GM19025 (cell line): ENCODE results near the gene B3GNT3.
A peak's percentile ranks its signal among the peaks of the same experiment; 100 is the strongest.
"Not testable (repeated sequence)": the region's sequence is repeated elsewhere in the genome, so short reads cannot be mapped to it uniquely, and the experiment has no call there.

Experiments used
- ATAC-seq: cut with Tn5 transposase; IDR thresholded peaks from one replicate; pipeline ENCODE4 v1.9.1; 2021; ENCODE audit warnings: mild to moderate bottlenecking, low read depth, moderate library complexity; ENCODE audit not compliant: unreplicated experiment

B3GNT3 gene

DNA sequence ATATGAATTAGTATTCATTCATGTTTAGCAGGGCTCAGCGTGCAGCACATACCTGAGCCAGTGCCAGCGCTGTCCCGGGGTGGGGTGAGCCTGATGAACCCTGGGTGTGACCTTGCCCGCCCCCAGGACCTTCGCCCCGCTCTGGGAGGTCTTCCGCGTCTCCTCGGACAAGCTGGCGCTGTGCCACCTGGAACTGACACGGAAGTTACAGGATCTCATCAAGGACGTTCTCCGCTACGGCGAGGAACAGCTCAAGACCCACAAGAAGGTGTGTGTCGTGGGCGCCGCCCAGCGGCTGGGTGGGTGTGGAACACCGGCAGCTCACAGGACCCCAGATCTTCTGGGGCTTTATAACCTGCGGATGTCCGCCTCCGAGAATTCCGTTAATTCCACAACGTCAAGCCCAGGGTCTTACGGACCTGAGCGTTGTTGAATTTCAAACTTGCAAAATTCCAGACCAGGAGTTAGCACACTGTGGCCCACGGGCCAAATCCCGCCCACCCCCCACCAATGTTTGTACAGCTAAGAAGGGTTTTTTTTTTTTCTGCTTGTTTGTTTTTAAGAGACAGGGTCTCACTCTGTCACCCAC, 28.3 kb upstream of the B3GNT3 start:
- ATAC-seq, result no peak

DNA sequence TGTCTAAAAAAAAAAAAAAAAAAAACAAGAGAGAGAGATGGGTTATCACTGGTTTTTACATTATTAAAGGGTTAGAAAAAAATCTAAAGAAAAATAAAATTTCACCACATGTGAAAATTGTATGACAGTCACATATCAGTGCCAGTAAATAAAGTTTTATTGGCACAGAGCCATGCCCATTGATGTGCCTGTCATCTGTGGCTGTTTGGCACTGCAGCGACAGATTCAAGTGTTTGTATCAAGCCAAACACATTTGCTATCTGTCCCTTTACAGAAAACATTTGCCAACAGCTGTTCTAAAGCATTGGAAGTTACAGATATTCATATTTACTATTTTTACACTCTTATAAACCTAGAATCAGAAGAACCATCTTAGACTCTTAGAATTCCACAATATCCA, 27.4 kb upstream of the B3GNT3 start:
- no peak for ATAC-seq

DNA sequence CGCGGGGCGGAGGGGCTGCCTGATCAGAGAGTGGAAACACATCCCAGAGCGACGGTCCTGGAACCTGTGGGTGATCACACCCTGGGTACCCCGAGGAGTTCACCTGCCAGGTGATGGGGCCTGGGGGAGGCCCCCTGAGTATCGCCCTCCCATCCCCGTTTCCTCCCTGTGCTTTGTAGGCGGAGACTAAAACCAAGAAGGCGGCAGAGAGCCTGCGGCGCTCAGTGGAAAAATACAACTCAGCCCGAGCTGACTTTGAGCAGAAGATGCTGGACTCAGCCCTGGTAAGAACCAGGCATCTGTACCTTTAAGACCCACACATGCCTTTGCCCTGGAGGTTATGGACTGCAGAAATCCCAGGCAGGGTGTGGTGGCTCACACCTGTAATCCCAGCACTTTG, 24.3 kb upstream of the B3GNT3 start:
- ATAC-seq, result no peak

DNA sequence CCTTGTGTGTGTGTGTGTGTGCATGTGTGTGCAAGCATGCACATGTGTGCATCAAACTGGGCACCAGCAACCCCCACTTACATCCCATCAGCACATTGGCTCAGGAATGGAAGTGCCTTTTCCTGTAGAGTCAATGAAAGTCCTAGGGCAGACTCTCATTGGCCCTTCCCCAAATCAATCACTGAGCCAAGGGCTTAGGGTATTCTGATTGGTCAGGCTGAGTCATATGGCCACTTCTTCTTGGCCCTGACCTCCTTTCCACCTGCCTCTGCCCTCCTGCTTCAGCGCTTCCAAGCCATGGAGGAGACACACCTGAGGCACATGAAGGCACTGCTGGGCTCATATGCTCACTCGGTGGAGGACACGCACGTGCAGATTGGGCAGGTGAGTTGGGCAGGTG, 22.8 kb upstream of the B3GNT3 start:
- no peak for ATAC-seq

DNA sequence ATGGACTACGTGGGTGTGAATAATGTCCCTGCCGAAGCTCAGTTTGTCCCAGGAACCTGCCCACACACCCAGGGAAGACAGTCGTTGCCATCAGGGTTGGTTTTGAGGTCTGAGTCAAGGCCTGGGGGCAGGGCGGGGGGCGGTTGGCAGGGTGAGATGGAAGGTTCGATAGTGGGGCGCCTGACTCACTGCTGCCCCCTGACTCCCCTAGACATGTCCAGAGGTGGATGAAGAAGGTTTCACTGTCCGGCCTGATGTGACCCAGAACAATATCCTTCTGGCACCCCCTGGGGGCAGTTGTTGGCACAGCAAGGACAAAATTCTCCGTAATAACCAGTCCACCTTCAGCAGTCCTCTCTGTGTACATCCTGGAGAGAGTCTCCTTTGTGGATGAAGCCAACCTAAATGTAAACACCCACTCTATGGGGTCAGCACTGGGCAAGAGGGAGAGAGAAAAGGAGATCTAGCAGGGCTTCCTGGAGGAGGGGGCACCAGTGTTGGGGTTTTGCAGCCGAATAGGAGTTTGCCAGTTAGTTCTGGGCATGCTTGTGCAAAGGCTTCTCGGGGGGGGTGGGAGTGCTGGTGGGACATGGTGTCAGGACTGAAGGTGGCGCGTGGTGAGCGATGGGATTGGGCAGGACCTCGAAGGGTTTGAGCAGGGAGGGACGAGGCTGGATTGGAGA, 19.6 kb upstream of the B3GNT3 start:
- ATAC-seq, result no peak

DNA sequence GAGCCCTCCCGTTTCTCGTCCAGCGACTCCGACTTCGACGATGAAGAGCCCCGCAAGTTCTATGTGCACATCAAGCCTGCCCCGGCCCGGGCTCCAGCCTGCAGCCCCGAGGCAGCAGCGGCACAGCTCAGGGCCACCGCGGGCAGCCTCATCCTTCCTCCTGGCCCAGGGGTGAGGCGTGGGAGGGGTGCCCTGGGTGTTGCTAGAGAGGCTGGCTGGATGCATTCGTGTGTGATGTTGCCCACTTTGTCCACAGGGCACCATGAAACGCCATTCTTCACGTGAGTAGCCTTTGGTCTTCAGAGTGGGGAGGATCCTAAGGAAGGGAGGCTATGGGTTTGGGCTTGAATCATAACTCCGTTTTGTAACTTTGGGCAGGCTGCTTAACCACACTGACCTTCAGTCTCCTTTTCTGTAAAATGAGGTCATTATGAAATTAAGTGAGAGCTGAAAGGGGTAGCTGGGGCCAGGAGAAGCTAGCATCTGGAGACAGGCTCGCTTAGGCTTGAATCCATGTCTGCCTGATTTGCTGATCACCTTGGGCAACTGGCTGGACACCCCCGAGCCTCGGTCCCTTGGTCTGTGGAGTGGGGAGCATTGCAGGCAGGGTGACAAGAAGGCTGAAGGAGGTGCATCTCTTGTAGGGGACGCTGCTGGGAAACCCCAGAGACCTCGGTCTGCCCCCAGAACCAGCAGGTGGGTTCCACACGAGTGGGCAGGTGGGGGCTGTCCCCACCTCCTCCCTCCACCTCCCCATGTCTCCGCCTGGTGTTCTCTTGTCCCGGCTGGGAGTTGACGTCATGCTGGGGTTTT, 18.7 kb upstream of the B3GNT3 start:
- peak; percentile 76 for ATAC-seq

DNA sequence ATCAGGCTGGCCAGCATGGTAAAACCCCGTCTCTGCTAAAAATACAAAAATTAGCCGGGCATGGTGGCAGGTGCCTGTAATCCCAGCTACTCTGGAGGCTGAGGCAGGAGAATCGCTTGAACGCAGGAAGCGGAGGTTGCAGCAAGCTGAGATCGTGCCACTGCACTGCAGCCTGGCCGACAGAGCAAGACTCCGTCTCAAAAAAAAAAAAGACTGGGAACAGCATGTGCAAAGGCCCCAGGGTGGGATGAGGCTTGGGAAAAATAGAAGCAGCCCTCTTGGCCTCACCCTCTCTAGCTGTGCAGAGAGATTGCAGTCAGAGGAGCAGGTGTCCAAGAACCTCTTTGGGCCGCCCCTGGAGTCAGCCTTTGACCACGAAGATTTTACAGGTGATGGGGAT, 17.1 kb upstream of the B3GNT3 start:
- ATAC-seq, result not testable (repeated sequence)

DNA sequence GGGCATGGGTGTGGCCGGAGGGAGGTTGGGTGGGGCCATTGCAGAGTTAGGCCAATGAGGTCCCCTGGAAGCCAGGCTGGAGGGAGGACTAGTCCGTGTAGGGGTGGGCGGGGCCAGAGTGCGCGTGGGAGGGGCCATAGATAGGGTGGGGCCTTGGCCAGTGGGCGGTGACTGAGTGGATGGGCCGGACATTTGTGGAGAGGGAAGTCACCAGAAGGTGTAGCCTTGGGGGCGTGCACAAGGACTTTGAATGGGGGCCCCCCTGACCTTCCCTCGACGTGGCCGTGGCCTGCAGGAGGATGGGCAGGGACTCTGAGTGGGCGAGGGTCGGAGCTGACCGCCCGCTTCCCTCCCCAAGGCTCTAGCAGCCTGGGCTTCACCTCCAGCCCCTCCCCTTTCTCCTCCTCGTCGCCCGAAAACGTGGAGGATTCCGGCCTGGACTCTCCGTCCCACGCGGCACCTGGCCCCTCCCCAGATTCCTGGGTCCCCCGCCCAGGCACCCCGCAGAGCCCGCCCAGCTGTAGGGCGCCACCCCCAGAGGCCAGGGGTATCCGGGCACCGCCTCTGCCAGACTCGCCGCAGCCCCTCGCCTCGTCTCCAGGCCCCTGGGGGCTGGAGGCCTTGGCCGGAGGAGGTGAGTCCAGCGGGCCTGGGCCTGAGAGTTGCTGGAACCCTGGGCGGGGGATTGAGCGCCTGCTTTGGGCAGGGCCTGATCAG, 16.5 kb upstream of the B3GNT3 start:
- ATAC-seq, result no peak

DNA sequence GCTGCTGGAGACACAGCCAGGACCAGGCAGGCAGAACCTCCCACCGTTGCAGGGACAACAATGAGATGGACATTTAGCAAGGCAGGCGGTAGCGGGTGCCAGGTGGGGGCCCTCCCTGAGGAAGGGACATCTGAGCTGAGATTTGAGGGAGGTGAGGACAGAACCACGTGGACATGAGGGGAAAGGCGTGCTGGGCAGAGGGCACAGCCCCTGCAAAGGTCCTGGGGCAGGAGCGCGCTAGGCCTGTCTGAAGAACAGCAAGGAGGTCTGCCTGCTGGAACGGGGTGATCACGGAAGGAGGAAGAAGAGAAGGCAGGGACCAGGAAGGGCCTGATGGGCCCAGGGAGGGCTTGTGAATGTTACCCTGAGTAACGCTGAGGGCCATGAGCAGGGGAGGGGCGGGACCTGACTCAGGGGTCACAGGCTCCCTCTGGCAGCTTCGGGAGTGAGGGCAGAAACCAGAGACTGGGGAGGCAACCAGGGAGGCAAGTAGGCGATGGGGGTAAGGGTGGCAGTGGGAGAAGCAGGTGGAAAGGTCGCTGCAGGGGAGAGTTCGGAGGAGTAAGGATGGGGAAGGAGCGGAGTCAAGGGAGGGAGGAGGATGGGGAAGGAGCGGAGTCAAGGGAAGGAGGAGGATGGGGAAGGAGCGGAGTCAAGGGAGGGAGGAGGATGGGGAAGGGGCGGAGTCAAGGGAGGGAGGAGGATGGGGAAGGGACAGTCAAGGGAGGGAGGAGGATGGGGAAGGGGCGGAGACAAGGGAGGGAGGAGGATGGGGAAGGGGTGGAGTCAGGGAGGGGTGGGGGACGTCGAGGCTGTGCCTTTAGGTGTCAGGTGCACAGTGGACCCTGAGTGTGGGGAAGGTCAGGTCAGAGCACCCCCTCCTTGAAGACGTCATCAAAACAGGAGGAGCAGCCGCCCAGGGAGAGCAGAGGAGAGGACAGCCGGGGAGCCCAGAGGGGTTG, 15.7 kb upstream of the B3GNT3 start:
- ATAC-seq, result no peak

DNA sequence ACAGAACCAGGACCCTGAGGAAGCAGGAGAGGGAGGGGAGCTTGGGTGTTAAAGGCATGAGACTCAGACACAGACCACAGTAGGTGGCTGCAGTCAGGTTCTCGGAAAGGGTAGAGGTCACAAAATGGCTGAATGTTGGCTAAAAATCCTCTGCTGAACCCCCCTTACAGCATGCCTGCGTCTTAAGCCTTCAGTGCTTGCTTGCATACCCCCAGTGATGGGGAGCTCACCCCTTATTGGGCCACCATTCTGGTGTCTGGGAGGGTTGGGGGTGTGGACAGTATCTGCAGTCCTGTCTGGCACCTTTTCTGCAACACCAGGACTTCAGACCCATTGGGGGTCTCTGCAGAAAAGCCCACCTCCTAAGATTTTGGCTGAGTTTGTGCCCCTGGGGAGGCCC, 14.2 kb upstream of the B3GNT3 start:
- no peak for ATAC-seq

DNA sequence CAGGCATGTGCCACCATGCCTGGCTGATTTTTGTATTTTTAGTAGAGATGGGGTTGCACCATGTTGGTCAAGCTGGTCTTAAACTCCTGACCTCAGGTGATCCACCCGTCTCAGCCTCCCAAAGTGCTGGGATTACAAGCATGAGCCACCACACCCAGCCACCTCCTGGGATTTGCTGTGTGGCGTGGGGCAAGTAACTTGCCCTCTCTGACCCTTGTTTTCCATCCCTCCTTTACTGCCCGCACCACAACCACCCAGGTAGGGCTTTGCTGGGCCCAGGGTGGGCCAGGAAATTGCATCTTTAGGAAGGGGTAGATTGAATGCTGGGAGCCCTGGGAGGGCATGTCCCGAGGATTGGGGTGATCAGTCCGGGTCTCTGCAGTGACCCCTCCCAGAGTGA, 11.2 kb upstream of the B3GNT3 start:
- ATAC-seq, result not testable (repeated sequence)

DNA sequence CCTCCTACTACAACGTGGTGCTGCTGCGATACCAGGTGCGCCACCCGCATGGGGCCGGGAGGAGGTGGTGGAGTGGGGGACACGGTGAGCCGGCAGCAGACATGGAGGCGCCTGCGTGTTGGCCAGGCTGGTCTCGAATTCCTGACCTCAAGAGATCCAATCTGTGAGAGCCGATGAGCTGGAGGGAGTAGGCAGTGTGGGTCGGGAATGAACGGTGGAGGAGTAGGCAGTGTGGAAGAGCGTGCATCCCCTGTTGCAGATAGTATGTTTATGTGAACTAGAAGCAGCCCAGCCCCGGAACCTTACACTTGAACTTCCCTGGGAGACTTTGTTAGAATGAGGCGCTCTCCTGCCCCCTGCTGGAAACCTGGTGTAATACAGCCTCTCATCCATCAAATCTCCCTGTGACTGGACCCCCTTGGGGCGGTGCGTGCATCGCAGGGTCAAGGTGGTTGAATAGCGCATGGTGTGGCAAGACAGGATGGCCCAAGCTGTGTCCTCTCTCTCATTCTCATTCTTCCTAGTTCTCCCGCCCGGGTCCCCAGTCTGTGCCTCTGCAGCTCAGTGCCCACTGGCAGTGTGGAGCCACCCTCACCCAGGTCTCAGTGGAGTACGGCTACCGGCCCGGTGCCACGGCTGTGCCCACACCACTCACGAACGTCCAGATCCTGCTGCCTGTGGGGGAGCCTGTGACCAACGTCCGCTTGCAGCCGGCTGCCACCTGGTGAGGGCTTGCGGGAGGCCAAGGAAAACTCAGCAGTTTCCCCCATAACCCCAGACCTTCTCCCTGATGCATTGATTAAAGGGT, 10.5 kb upstream of the B3GNT3 start:
- ATAC-seq, result no peak

DNA sequence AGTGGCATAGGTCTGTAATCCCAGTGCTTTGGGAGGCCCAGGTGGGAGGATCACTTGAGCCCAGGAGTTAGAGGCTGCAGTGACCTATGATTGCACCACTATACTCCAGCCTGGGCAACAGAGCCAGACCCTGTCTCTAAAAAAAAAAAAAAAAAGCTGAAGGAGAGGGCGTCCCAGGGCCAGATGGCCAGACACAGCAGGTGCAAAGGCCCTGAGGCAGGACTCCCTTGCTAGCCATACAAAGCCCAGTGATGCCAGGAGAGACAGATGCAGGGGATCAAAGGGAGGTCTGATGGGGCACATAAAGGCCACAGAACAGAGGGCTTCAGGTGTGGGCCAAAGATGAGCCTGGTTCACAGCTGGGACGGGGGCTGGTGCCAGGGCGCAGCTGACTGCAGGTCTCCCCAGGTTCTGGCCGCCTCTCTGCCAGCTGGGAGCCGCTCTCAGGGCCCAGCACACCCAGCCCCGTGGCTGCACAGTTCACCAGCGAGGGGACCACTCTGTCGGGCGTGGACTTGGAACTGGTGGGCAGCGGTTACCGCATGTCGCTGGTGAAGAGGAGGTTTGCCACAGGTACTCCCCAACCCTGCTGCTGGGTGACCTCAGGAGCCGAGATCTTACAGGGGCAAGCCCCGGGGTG, 7.5 kb upstream of the B3GNT3 start:
- no peak for ATAC-seq

DNA sequence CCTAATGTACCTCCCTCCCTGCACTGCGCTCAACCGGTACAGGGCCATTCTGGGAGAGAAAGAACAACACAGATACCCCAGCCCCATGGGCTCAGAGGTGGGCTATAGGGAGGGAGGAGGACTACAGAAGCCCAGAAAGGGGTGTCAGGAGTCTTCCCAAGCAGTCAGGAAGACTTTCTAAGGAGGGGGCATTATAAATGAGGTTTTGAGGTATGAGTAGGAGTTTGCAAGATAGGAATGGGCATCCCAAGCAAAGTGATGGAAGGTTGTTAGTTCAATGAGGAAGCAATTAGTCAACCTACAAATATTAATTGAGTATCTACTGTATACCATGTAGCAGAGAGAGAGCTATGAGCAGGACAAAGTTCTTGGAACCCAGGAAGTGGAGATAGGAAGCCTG, 6.3 kb upstream of the B3GNT3 start:
- ATAC-seq, result no peak

DNA sequence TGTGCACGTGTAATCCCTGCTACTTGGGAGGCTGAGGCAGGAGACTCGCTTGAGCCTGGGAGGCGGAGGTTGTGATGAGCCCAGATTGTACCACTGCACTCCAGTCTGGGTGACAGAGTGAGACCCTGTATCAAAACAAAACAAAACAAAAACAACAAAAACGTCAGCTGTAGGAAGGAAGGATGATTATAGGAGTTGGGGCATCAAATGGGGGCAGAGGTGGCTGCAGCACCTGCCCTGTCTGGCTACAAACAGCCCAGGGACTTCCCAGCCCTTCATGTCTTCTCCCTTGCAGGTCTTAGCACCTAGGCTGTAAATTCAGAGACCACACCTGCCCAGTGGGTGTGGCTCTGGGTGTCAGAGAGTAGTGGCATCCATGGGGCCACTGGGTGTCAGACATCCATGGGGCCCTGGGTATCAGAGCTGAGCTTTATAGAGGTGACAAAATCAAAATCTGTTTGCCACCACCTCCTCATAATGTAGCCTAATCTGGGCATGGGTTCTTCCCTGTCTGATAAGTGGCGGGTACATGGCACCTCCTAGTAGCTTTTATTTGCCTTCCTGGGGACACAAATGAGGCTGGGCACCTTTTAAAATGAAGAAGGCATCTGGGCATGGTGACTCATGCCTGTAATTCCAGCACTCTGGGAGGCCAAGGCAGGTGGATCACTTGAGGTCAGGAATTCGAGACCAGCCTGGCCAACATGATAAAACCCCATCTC, 4.7 kb upstream of the B3GNT3 start:
- no peak for ATAC-seq

DNA sequence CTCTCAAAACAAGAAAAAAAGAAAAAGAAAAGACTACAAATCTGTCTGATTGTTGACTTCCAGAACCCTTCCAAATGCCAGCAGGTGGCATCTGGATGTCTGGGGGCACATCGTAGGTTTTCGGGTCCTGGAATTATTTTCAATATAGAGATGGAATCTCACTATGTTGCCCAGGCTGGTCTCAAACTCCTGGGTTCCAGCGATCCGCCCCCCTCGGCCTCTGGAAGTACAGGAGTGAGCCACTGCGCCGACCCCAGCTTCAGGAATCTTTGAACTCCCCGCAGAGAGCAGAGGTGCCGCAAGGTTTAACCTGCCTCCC, 567 bp upstream of the B3GNT3 start:
- ATAC-seq, result no peak

DNA sequence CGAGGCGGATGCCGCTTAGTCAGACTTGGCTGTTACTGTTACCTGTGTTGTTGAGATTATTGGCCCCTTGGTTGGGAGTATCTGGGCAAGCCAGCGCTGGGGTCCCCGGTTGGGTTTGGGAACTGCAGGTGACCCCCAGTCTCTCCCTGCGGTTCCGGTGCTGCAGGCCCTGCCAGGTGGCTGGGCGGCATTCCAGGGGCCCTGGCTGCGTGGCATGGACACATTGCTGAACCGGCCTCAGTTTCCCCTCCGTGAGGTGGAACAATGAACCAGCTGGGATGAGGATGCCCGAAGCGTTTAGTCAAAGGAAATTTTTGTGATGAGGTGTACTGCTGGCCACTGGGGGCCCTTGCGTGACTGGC, 538 bp downstream of the B3GNT3 start:
- ATAC-seq, result no peak
